Keratinocyte (primary cell): ENCODE measurements around the gene CTAGE9.

Experiments
- CTCF ChIP-seq, 3 experiments: IDR thresholded peaks in 1 of 3; conservative IDR thresholded peaks in 1 of 3; optimal IDR thresholded peaks in 1 of 3; 2 replicates in 2 of 3; 3 replicates in 1 of 3; pipeline versions ENCODE3 to v1.5.1; 2011; ENCODE audit warnings: low read length in 3 of 3, mild to moderate bottlenecking in 3 of 3, moderate library complexity in 2 of 3, control low read depth in 1 of 3, inconsistent platforms in 1 of 3; ENCODE audit not compliant: insufficient read depth in 2 of 3; ENCODE audit errors: extremely low read depth in 1 of 3
- EZH2 ChIP-seq: IDR thresholded peaks from one replicate; pipeline ENCODE4 v1.6.1; 2012; ENCODE audit warnings: inconsistent platforms, mild to moderate bottlenecking, low read length, moderate library complexity

- TF ChIP-seq CTCF (optimal IDR thresholded peaks at IDR 0.05 in 1 of 3, IDR thresholded peaks at IDR 0.05 in 1 of 3, conservative IDR thresholded peaks at IDR 0.05 in 1 of 3; ENCODE audit: extremely low read depth in 1 of 3, insufficient read depth in 2 of 3, low read length in 3 of 3) = no peak
- no peak for TF ChIP-seq EZH2
Observed at GRCh38 chr6:131729550-131729949, 18.7 kb upstream of the CTAGE9 start.
